Neural progenitor cell (in vitro differentiated cells): ENCODE data around the gene CREBBP. TPM values are rescaled to one million over a fixed set of nuclear protein-coding genes. Genes with fewer than 3 reads are reported as not detected.

ENCODE experiments used
- DNase-seq: peaks from one replicate; pipeline ENCODE4 v3.0.0-alpha.2; 2016; ENCODE audit warnings: low spot score
- H2AFZ ChIP-seq: fragments of 200-600 bp; sonication (generic); replicated peaks from 2 replicates; pipeline ENCODE4 v1.6.1; 2016; ENCODE audit warnings: antibody characterized with exemption
- H3F3A ChIP-seq: fragments of 200-600 bp; sonication (generic); 2 replicates; pipeline ENCODE4 v1.6.1; 2016; ENCODE audit warnings: antibody characterized with exemption, low read depth
- H3K27ac ChIP-seq: fragments of 200-600 bp; sonication (generic); 2 replicates; pipeline ENCODE4 v1.5.1; 2016; ENCODE audit warnings: mild to moderate bottlenecking
- H3K27me3 ChIP-seq: fragments of 200-600 bp; sonication (generic); 2 replicates; pipeline ENCODE4 v1.6.1; 2016; ENCODE audit warnings: mild to moderate bottlenecking, moderate library complexity
- H3K36me3 ChIP-seq: fragments of 200-600 bp; sonication (generic); 2 replicates; pipeline ENCODE4 v1.5.1; 2016
- H3K4me1 ChIP-seq: fragments of 200-600 bp; sonication (generic); 2 replicates; pipeline ENCODE4 v1.6.1; 2016; ENCODE audit warnings: mixed run types
- H3K4me2 ChIP-seq: fragments of 200-600 bp; sonication (generic); 2 replicates; pipeline ENCODE4 v1.6.1; 2016
- H3K4me3 ChIP-seq: fragments of 200-600 bp; sonication (generic); 2 replicates; pipeline ENCODE4 v1.5.1; 2016
- H3K79me2 ChIP-seq: fragments of 200-600 bp; sonication (generic); 2 replicates; pipeline ENCODE4 v1.6.1; 2016; ENCODE audit warnings: low read depth
- H3K9ac ChIP-seq: fragments of 200-600 bp; sonication (generic); 2 replicates; pipeline ENCODE4 v1.6.1; 2016
- H3K9me3 ChIP-seq: fragments of 200-600 bp; sonication (generic); 2 replicates; pipeline ENCODE4 v1.5.1; 2016; ENCODE audit warnings: low read depth
- H4K20me1 ChIP-seq: fragments of 200-600 bp; sonication (generic); 2 replicates; pipeline ENCODE4 v1.6.1; 2016; ENCODE audit warnings: low read depth
- H3K27ac Mint-ChIP-seq: 3 replicates; pipeline ENCODE4 v1.8.0; 2021; ENCODE audit warnings: mixed read lengths
- H3K27me3 Mint-ChIP-seq: 2 replicates; pipeline ENCODE4 v1.8.0; 2022; ENCODE audit warnings: low read depth, mild to moderate bottlenecking, inconsistent platforms, moderate library complexity, mixed read lengths; ENCODE audit not compliant: insufficient read depth
- H3K36me3 Mint-ChIP-seq: 3 replicates; pipeline ENCODE4 v1.8.0; 2021; ENCODE audit warnings: mixed read lengths
- H3K4me1 Mint-ChIP-seq: 3 replicates; pipeline ENCODE4 v1.8.0; 2021; ENCODE audit warnings: mixed read lengths
- H3K4me3 Mint-ChIP-seq: 3 replicates; pipeline ENCODE4 v1.8.0; 2021; ENCODE audit warnings: mild to moderate bottlenecking, moderate library complexity, mixed read lengths
- H3K9me3 Mint-ChIP-seq: 3 replicates; pipeline ENCODE4 v1.8.0; 2020; ENCODE audit warnings: mixed read lengths
- EZH2 ChIP-seq: fragments of 200-600 bp; sonication (generic); IDR thresholded peaks from 2 replicates; pipeline ENCODE4 v1.6.1; 2017; ENCODE audit warnings: antibody characterized with exemption, mild to moderate bottlenecking, moderate library complexity
- EZH2phosphoT487 ChIP-seq: fragments of 200-600 bp; sonication (generic); IDR thresholded peaks from 2 replicates; pipeline ENCODE4 v1.6.1; 2017; ENCODE audit warnings: antibody characterized with exemption
- total RNA-seq: library from RNA; depleted of rRNA; stranded (reverse); fragments of >200 nt; gene quantifications from 2 replicates; pipeline ENCODE4 v1.2.3, GENCODE V29; 2015; ENCODE audit warnings: low replicate concordance
- TF ChIP-seq, protein P1 (sequence below): fragments of 200-600 bp; sonication (generic); IDR thresholded peaks from 2 replicates; pipeline ENCODE4 v1.5.1; 2017; ENCODE audit warnings: antibody characterized with exemption, mild to moderate bottlenecking

CREBBP gene
- total RNA-seq, 1 donor from 2014 or later: 60.6 TPM

DNA sequence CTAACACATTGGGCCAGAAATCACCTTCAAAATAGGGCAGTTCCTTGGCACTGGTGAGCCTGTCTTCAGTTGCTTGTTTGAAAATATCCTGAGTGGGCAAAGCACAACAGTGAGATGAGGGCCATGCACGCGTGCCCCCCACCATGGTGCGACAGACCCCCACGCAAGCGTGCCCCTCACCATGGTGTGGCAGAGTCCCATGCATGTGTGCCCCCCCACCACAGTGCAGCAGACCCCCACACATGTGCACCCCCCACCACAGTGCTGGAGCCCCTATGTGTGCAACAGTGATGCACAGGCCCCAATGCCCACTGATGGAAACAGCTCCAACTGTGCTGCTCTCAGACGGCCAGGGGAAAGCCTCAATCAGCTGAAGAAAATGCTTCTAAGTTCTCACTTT, 144.4 kb downstream of the CREBBP start:
- Mint-ChIP-seq H3K9me3 (no peaks in the 10 kb centered on the region), H3K27ac (no peak overlapping the region), H3K36me3 (peaks cover 53% of the 10 kb centered on the region), H3K4me1 (peaks cover 7% of the 10 kb centered on the region), H3K27me3 (peaks cover 3% of the 10 kb centered on the region), H3K4me3 (no peak overlapping the region)
- no peaks in the 10 kb centered on the region for H3K27me3 ChIP-seq
- no peak overlapping the region for H3K4me3 ChIP-seq
- peaks cover 13% of the 10 kb centered on the region for H3K4me1 ChIP-seq
- H3K36me3 ChIP-seq: peaks cover 7% of the 10 kb centered on the region
- no peak overlapping the region for H3K4me2 ChIP-seq
- H3F3A ChIP-seq: peaks cover 32% of the 10 kb centered on the region
- TF ChIP-seq, protein P1, sequence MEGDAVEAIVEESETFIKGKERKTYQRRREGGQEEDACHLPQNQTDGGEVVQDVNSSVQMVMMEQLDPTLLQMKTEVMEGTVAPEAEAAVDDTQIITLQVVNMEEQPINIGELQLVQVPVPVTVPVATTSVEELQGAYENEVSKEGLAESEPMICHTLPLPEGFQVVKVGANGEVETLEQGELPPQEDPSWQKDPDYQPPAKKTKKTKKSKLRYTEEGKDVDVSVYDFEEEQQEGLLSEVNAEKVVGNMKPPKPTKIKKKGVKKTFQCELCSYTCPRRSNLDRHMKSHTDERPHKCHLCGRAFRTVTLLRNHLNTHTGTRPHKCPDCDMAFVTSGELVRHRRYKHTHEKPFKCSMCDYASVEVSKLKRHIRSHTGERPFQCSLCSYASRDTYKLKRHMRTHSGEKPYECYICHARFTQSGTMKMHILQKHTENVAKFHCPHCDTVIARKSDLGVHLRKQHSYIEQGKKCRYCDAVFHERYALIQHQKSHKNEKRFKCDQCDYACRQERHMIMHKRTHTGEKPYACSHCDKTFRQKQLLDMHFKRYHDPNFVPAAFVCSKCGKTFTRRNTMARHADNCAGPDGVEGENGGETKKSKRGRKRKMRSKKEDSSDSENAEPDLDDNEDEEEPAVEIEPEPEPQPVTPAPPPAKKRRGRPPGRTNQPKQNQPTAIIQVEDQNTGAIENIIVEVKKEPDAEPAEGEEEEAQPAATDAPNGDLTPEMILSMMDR: no peak
- TF ChIP-seq EZH2 (no peak), EZH2phosphoT487 (no peak)
- H3K9ac ChIP-seq: no peak overlapping the region
- H3K79me2 ChIP-seq: peaks cover 5% of the 10 kb centered on the region
- no peaks in the 10 kb centered on the region for H3K9me3 ChIP-seq
- DNase-seq: no peak
- H2AFZ ChIP-seq: no peak overlapping the region
- peaks cover 55% of the 10 kb centered on the region for H4K20me1 ChIP-seq
- no peak overlapping the region for H3K27ac ChIP-seq

DNA sequence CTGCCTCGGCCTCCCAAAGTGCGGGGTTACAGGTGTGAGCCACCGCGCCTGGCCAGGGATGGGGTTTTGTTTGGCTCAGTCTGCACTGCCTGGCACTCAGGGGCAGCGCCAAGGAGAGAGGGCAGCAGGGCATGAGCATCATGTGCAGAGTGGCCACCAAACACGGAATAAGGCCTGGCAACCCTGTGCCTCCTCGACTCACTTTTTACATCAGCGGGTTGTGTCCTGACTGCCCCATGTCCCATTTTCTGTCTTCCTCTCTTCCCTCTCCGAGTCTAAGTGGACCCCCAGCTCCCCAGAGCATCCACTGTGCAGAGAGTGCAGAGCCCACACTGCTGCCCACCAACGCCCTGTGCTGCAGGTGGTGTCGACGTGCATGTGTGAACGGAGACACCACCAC, 145.0 kb downstream of the CREBBP start:
- H3K36me3 Mint-ChIP-seq: peaks cover 55% of the 10 kb centered on the region
- H3F3A ChIP-seq: peaks cover 32% of the 10 kb centered on the region
- H3K79me2 ChIP-seq: peaks cover 5% of the 10 kb centered on the region
- H3K36me3 ChIP-seq: peaks cover 7% of the 10 kb centered on the region
- no peak for TF ChIP-seq EZH2phosphoT487
- TF ChIP-seq EZH2: no peak
- TF ChIP-seq, protein P1: no peak
- DNase-seq: no peak
- no peak overlapping the region for H3K9ac ChIP-seq
- peaks cover 50% of the 10 kb centered on the region for H4K20me1 ChIP-seq
- H3K4me3 ChIP-seq: no peak overlapping the region
- H3K27me3 ChIP-seq: no peaks in the 10 kb centered on the region
- peaks cover 13% of the 10 kb centered on the region for H3K4me1 ChIP-seq
- no peak overlapping the region for H3K27ac ChIP-seq
- H3K4me1 Mint-ChIP-seq: peaks cover 7% of the 10 kb centered on the region
- H3K27ac Mint-ChIP-seq: no peak overlapping the region
- H3K27me3 Mint-ChIP-seq: peaks cover 3% of the 10 kb centered on the region
- H3K4me2 ChIP-seq: no peak overlapping the region
- H3K9me3 Mint-ChIP-seq: no peaks in the 10 kb centered on the region
- H3K4me3 Mint-ChIP-seq: no peak overlapping the region
- H2AFZ ChIP-seq: no peak overlapping the region
- H3K9me3 ChIP-seq: no peaks in the 10 kb centered on the region

DNA sequence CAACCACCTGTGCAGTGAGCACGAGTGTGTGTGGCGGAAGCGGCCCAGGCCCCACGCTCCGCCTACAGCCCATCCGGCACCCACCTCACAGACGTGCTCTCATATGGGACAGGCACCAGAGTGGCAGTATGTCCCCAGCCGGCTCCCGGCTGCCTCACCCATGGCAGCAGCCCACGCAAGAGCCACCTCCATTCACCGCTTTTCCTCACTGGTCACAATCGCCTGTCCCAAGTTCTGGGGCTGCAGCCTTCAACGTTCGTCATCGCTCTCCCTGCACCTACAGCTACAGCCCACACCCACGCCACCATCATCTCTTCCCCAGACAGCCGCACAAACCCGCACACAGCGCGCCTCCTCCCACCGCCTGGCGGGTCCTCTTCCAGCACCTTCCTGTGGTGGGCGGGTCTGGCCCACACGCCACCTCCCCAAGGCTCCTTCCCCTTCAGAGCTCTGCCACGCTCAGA, 145.7 kb downstream of the CREBBP start:
- H4K20me1 ChIP-seq: peaks cover 44% of the 10 kb centered on the region
- H3K27me3 ChIP-seq: no peaks in the 10 kb centered on the region
- no peaks in the 10 kb centered on the region for H3K9me3 ChIP-seq
- peaks cover 7% of the 10 kb centered on the region for H3K4me1 Mint-ChIP-seq
- H2AFZ ChIP-seq: no peak overlapping the region
- H3K9ac ChIP-seq: no peak overlapping the region
- H3K4me2 ChIP-seq: no peak overlapping the region
- no peak overlapping the region for H3K4me3 ChIP-seq
- peaks cover 3% of the 10 kb centered on the region for H3K27me3 Mint-ChIP-seq
- no peak for DNase-seq
- peaks cover 5% of the 10 kb centered on the region for H3K79me2 ChIP-seq
- no peak overlapping the region for H3K27ac Mint-ChIP-seq
- H3K4me1 ChIP-seq: peaks cover 13% of the 10 kb centered on the region
- H3K27ac ChIP-seq: no peak overlapping the region
- H3F3A ChIP-seq: peaks cover 31% of the 10 kb centered on the region
- H3K36me3 ChIP-seq: peaks cover 7% of the 10 kb centered on the region
- no peak overlapping the region for H3K4me3 Mint-ChIP-seq
- TF ChIP-seq EZH2phosphoT487 (no peak), EZH2 (no peak)
- TF ChIP-seq, protein P1: no peak
- no peaks in the 10 kb centered on the region for H3K9me3 Mint-ChIP-seq
- H3K36me3 Mint-ChIP-seq: peaks cover 58% of the 10 kb centered on the region
